Activated T-cell treated with anti-CD3 and anti-CD28 coated beads, Interleukin-2, amount 50 U/mL, for 48 hours (primary cell): ENCODE measurements around the gene SBK2.
A peak's percentile ranks its signal among the peaks of the same experiment; 100 is the strongest.
"Not testable (repeated sequence)": the region's sequence is repeated elsewhere in the genome, so short reads cannot be mapped to it uniquely, and the experiment has no call there.

Source experiments
- DNase-seq, 2 experiments: peaks; one replicate each; pipeline ENCODE4 v3.0.0-alpha.2; 2020

The SBK2 gene

DNA sequence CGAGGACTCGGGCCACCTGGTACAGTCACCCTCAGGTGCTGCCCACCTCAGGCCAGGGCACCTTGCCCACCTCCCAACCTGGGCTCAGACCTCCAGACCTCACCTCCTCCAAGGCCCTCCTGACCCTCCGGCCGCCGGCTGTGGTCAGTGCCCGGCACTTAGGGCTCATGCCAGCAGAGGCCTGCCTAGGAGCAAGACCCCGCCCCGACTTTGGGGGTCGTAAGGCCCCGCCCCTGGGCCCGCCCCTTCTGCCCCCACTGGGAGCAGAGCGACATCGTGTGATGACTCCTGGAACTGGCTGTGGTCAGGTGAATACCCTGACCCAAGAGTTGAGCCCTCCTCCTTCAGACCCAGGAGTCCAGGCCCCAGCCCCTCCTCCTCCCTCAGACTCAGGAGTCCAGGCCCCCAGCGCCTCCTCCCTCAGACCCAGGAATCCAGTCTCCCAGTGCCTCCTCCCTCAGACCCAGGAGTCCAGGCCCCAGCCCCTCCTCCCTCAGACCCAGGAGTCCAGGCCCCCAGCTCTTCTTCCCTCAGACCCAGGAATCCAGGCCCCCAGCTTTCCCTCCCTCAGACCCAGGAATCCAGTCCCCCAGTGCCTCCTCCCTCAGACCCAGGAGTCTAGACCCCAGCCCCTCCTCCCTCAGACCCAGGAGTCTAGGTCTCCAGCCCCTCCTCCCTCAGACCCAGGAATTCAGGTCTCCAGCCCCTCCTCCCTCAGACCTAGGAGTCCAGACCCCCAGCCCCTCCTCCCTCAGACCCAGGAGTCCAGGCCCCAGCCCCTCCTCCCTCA lies at the start of gene SBK2:
Gene SBK2 (minus strand): TSS at position 183 of the 790 bp plus-strand sequence. CDS start 839 bp downstream, outside the sequence.
- DNase-seq, result peak in 1 of 2 experiments; percentile 22

- DNase-seq, result peak; percentile 66 to 72
These were observed 48.9 kb upstream of the SBK2 start for GRCh38 chr19:55585658-55586339.

DNA sequence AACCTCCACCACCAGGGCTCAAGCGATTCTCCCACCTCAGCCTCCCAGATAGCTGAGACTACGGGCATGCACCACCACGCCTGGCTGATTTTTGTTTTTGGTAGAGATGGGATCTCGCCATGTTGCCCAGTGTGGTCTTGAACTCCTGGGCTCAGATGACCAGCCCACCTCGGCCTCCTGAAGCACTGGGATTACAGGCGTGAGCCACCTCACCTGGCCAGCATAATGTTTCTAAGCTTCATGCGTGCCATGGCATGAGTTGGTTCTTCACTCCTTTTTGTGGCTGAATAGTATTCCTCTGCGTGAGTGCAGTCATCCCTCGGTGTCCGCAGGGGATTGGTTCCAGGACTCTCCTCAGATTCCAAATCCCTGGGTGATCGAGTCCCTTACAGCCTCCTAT lies 47.9 kb upstream of the SBK2 start:
- no peak for DNase-seq

- DNase-seq, result not testable (repeated sequence)
These were observed 47.0 kb upstream of the SBK2 start for GRCh38 chr19:55583897-55584296.

DNA sequence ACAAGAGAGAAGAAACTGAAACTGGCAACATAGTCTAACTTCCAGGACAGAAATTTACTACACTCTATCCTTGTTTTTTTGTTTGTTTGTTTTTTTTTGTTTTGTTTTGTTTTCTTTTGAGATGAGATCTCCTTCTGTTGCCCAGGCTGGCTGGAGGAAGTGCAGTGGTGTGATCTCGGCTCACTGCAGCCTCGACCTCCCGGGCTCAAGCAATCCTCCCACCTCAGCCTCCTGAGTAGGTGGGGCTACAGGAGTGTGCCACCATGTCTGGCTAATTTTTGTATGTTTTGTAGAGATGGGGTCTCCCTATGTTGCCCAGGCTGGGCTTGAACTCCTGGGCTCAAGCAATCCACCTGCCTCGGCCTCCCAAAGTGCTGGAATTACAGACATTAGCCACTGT lies 45.4 kb upstream of the SBK2 start:
- DNase-seq, result not testable (repeated sequence)

GRCh38 chr19:55581823-55582223 lies 44.9 kb upstream of the SBK2 start:
- DNase-seq, result no peak

- no peak for DNase-seq
These were observed 44.4 kb upstream of the SBK2 start for GRCh38 chr19:55581145-55581822.

DNA sequence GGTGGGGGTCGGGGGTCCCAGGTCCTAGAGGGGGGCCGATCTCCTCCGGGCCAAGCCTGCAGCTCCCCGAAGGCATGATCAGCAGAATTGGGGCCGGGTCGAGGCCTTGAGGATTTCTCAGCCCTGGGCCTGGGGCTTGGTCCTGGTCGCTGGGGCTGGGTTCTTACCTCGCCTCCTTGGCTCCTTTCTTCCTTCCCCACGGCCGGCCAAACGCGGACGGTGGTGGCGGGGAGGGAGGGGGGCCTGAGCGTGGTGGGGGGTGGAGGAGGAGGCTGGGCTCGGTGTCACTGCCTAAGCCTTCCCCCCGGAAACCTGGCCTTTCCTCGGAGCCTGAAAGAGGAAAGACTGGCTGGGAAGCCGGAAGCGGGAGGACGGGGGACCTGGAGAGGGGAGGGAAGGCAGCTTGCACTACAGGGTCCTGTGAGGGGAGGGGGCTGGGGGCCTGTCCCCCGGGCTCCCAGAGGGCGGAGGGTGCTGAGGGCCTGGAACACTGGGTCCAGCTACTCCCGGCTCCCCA lies 43.8 kb upstream of the SBK2 start, which contains the start of gene ZNF579:
Gene ZNF579 (minus strand): TSS at position 221 of the 517 bp plus-strand sequence. CDS start 1,209 bp downstream, outside the sequence.
- DNase-seq, result peak; percentile 88 to 90

DNA sequence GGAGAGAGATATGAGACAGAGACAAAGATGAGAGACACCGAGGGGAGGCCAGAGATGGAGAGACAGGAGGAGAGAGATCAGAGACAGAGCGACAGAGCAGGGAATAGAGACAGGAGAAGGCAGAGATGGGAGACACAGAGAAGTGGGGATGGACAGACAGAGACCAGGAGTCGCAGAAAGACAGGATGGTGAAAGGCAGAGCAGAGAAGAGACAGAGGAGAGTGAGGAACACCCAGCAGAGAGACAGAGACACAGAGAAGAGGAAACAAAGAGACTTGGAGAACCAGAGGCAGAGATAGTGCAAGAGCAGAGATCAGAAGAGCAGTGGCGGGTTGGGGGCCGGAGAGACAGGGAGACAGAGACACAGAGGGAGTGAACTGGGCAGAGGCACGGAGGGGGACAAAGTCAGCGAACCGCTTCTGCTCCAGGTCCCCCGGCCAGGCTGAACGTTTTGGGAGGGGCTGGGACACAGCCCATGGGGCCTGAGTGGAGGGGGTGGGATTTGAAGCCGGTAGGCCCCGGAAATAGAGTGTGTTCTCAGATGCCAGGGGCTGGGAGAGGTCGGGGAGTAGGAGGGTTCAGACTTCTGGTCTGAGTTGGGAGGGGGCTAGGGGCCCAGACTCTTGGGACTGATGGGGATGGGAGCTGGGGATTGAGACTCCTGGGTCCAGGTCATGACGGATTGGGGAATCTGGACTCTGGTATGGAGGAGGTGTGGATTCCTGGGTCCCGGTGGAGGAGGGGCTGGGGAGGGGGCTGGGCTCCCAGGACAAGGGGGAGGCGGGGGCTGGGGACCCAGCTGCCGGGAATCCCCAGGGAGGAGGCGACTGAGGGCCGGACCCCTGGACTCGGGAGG lies 43.1 kb upstream of the SBK2 start:
- peak in 1 of 2 experiments; percentile 37 for DNase-seq

DNA sequence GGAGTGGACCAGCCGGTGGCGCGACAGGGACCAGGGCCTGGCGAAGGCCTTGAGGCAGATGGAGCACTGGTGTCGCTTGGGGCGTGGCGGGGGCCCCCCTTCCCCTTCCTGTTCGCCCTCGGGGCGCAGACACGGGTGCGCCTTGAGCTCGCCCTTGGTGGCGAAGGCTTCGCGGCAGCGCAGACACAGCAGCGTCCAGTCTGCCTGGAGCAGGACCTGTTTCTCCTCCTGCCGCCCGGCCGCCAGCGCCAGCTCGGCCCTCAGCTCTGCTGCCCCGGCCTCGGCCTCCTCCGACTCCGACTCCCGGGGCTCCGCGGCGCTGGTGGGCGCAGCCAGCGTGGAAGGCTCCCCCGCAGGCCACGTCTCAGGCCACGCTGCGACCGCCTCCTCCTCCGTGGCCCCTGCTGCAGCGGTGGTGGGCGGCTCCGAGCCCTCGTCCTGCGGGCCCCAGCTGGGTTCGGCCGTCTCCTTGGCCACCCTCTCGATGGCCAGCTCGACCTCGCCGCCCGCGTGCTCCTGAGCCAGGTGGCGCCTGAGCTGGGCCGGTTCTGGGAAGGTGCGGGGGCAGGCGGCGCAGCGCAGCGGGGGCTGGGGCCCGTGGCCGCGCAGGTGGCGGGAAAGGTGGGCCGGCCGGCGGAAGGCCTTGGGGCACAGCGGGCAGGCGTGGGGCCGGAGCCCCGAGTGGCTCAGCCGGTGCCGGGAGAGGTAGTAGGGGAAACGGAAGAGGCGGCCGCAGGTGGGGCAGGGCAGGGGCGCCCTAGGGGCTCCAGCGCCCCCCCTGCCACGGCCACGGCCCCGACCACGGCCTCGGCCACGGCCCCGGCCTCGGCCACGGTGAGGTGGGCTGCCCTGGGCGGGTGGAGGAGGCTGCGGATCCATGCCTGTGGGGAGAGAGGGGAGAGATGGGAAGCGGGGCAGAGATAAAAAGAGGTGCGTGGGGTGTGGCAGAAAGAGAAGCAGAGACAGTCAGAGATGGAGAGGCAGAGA lies 42.1 kb upstream of the SBK2 start:
- no peak for DNase-seq

DNA sequence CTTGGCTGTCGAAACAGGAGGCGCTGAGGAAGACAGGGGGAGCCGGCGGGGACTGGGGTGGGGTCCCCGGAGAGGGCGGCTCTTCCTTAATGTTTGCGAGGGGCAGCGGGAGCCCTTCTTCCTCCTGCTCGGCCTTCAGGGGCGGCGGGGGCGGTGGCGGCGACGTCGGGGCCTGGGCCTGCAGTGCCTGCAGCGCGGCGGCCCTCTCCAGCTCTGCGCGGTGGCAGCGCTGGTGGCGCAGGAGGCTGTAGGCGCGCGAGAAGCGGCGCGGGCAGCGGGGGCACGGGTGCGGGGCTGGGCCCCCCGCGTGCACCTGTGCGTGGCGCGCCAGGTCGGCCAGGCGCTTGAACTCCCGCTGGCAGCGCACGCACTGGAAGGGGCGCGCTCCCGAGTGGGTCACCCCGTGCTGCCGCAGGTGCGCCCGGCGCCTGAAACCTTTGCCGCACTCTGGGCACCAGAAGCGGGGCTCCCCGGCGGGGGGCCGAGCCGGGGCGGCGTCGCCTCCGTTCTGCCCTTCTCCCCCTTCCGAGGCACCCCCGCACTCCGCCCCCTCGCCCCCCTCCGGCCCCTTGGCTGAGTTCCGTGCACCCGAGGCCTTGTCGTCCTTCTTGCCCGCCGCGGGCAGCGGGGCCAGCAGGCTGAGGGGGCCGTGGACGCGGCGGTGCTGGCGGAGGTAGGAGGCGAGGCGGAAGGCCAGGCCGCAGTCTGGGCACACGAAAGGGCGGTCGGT lies 41.3 kb upstream of the SBK2 start:
- no peak for DNase-seq

DNA sequence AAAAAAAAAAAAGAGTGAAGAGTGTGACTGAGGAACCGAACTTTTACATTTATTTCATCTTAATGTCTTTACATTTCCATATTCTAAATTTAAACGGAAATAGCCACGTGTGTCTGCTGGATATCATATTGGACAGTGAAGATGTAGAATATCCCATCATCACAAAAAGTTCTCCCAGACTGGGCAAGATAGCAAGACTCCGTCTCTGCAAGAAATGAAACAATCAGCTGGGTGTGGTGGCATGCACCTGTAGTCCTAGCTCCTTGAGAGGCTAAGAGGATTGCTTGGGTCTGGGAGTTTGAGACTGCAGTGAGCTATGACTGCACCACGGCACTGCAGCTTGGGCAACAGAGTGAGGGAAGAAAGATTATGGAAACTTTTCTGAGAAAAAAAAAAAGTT lies 39.8 kb upstream of the SBK2 start:
- no peak for DNase-seq

DNA sequence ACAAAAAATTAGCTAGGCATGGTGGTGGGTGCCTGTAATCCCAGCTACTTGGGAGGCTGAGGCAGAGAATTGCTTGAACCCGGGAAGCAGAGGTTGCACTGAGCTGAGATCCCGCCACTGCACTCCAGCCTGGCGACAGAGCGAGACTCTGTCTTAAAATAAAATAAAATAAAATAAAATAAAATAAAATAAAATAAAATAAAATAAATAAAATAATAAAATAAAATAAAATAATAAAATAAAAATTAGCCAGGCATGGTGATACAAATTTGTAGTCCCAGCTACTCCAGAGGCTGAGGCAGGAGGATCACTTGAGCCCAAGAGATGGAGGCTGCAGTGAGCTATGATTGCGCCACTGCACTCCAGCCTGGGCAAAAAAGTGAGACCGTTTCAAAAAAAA lies 37.0 kb upstream of the SBK2 start:
- DNase-seq, result not testable (repeated sequence)

DNA sequence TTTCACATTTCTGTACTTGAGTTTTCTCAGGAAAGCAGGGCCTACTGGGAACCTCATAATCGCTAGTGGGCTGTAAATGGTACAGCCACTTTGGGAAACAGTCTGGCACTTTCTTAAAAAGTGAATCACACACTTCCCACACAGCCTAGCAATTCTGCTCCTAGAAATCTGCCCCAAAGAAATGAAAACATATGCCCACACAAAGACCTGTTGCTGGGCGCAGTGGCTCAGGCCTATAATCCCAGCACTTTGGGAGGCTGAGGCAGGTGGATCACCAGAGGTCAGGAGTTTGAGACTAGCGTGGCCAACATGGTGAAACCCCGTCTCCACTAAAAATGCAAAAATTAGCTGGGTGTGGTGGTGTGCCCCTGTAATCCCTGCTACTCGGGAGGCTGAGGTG lies 32.5 kb upstream of the SBK2 start:
- not testable (repeated sequence) for DNase-seq

DNA sequence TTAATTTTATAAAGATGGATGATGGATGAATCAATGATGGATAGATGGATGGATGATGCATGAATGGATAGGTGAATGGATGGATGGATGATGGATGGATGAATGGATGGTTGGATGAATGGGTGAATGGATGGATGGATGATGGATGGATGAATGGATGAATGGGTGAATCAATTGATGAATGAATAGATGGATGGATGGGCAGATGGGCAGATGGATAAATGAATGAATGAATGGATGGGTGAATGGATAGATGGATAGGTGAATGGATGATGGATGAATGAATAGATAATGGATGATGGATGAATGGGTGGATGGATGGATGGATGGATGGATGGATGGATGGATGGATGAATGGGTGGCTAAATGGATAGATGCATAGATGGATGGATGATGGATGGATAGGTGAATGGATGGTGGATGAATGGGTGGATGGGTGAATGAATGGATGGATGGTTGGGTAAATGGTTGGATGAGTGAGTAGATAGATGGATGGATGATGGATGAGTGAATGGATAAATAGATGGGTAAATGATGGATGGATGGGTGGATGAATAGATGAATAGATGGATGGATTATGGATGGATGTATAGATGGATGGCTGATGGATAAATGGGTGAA lies 30.9 kb upstream of the SBK2 start:
- no peak for DNase-seq

- no peak for DNase-seq
These were observed 29.9 kb upstream of the SBK2 start for GRCh38 chr19:55566823-55567222.

- DNase-seq, result no peak
These were observed 26.3 kb upstream of the SBK2 start for GRCh38 chr19:55563261-55563690.

DNA sequence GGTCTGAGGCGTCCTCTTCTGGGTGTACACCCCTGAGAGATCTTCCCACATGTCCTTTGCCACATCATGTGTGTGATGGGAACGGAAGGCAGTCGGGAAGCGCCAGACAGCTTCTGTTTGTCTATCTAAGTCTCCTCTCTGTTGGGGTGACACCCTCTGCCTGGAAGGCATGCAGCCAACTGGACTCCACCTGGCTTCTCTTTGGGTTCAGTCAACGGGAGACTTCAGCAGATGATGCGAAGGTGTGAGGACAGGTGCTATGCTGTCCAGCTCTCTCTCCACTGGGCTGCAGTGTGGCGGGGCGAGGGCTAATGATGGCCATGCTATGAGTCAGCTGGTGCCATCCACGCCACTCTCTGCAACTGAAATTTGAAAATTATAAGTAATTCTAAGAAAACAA lies 22.8 kb upstream of the SBK2 start:
- DNase-seq, result no peak

DNA sequence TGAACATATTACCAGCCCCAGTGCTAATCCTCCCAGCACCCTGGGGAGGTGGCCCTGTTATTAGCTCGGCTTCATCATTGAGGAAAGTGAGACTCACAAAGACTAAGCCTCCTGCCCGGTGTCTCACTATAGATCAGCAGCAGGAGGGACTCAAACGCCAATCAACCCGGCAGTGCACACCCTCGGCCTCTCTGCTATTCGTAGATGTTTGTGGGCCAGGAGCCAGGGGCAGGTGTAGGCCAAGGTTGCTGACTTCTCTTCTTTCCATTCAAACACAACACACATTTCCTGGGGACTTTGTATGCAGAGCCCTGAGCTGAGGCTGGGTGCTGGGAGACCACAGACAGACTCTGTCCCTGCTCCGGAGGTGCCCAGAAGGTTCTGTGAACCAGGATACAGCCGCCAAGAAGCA lies 17.8 kb upstream of the SBK2 start:
- no peak for DNase-seq

- no peak for DNase-seq
These were observed 17.4 kb upstream of the SBK2 start for GRCh38 chr19:55554302-55554701.
